HEK293 (cell line): ENCODE measurements around the gene DAND5.

ENCODE experiments used
- HIC1 ChIP-seq: fragments of 450-650 bp; formaldehyde crosslinking; IDR thresholded peaks from 2 replicates; pipeline ENCODE4 v1.5.1; 2016; ENCODE audit warnings: missing biosample characterization, missing genetic modification characterization
- OSR2 ChIP-seq: fragments of 450-650 bp; formaldehyde crosslinking; IDR thresholded peaks from 2 replicates; pipeline ENCODE4 v1.5.1; 2016; ENCODE audit warnings: missing biosample characterization, missing genetic modification characterization
- PRDM1 ChIP-seq: fragments of 450-650 bp; formaldehyde crosslinking; IDR thresholded peaks from 2 replicates; pipeline ENCODE4; 2016; ENCODE audit warnings: missing biosample characterization, missing genetic modification characterization
- ZBTB49 ChIP-seq: fragments of 450-650 bp; formaldehyde crosslinking; IDR thresholded peaks from 2 replicates; pipeline ENCODE4 v1.5.1; 2016; ENCODE audit warnings: missing biosample characterization, missing genetic modification characterization, low read depth
- ZBTB6 ChIP-seq: fragments of 450-650 bp; formaldehyde crosslinking; IDR thresholded peaks from 2 replicates; pipeline ENCODE4 v1.5.1; 2017; ENCODE audit warnings: missing biosample characterization, missing genetic modification characterization
- ZNF398 ChIP-seq: fragments of 450-650 bp; formaldehyde crosslinking; IDR thresholded peaks from 2 replicates; pipeline ENCODE4 v1.5.1; 2017; ENCODE audit warnings: missing biosample characterization, missing genetic modification characterization
- ZNF654 ChIP-seq: fragments of 450-650 bp; formaldehyde crosslinking; IDR thresholded peaks from 2 replicates; pipeline ENCODE4 v1.5.1; 2016; ENCODE audit warnings: low read depth, missing biosample characterization, missing genetic modification characterization
- ZNF791 ChIP-seq: fragments of 450-650 bp; formaldehyde crosslinking; IDR thresholded peaks from 2 replicates; pipeline ENCODE4 v1.5.1; 2016; ENCODE audit warnings: missing biosample characterization, missing genetic modification characterization
- ZNF837 ChIP-seq: fragments of 450-650 bp; formaldehyde crosslinking; IDR thresholded peaks from 2 replicates; pipeline ENCODE4 v1.5.1; 2016; ENCODE audit warnings: missing biosample characterization, missing genetic modification characterization
- ZSCAN5A ChIP-seq: fragments of 450-650 bp; formaldehyde crosslinking; IDR thresholded peaks from 2 replicates; pipeline ENCODE4 v1.5.1; 2016; ENCODE audit warnings: missing biosample characterization, missing genetic modification characterization
- ZXDB ChIP-seq: fragments of 450-650 bp; formaldehyde crosslinking; IDR thresholded peaks from 2 replicates; pipeline ENCODE4 v1.5.1; 2016; ENCODE audit warnings: missing biosample characterization, missing genetic modification characterization
- TF ChIP-seq, protein P1 (sequence below): fragments of 450-650 bp; formaldehyde crosslinking; IDR thresholded peaks from 2 replicates; pipeline ENCODE4 v1.5.1; 2016; ENCODE audit warnings: missing biosample characterization, missing genetic modification characterization, borderline replicate concordance

DAND5 gene

DNA sequence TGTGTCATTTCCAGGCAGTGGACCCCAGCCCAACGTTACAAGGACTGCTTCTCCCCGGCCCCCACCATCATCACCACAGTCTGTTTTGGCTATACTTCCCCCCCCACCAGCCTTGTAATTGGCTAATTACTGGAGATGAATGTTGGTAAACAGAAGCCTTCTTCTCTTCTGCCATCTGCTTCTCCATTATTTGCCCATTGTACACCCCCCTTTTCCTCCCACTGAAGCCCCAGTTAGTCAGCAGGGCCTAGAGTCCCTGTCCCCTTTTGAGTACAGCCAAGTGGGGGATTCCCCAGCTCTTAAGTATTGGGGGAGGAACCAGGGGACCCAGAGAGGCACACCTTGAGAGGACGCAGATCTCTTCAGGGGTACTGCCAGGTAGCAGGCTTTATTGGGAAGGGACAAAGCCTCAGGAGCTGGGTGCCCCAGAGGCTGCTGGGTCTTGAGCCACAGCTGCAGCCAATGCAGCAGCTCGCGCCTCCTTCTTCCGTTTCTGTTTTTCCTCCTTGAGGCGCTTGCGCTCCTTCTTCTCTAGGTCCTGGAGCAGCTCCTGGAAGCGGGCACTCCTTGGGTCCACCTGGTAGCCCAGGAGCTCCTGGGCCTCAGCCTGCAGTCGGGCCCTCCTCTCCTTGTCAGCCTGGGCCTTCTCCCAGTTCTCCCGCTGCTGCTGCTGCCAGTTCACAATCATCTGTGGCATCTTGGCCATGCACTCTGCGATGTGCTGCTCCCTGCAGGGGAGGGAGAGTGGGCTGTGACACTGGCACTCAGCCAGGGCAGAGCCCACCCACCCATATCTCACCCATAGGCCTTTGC, 15.4 kb upstream of the DAND5 start (continued):
- TF ChIP-seq, protein P1, sequence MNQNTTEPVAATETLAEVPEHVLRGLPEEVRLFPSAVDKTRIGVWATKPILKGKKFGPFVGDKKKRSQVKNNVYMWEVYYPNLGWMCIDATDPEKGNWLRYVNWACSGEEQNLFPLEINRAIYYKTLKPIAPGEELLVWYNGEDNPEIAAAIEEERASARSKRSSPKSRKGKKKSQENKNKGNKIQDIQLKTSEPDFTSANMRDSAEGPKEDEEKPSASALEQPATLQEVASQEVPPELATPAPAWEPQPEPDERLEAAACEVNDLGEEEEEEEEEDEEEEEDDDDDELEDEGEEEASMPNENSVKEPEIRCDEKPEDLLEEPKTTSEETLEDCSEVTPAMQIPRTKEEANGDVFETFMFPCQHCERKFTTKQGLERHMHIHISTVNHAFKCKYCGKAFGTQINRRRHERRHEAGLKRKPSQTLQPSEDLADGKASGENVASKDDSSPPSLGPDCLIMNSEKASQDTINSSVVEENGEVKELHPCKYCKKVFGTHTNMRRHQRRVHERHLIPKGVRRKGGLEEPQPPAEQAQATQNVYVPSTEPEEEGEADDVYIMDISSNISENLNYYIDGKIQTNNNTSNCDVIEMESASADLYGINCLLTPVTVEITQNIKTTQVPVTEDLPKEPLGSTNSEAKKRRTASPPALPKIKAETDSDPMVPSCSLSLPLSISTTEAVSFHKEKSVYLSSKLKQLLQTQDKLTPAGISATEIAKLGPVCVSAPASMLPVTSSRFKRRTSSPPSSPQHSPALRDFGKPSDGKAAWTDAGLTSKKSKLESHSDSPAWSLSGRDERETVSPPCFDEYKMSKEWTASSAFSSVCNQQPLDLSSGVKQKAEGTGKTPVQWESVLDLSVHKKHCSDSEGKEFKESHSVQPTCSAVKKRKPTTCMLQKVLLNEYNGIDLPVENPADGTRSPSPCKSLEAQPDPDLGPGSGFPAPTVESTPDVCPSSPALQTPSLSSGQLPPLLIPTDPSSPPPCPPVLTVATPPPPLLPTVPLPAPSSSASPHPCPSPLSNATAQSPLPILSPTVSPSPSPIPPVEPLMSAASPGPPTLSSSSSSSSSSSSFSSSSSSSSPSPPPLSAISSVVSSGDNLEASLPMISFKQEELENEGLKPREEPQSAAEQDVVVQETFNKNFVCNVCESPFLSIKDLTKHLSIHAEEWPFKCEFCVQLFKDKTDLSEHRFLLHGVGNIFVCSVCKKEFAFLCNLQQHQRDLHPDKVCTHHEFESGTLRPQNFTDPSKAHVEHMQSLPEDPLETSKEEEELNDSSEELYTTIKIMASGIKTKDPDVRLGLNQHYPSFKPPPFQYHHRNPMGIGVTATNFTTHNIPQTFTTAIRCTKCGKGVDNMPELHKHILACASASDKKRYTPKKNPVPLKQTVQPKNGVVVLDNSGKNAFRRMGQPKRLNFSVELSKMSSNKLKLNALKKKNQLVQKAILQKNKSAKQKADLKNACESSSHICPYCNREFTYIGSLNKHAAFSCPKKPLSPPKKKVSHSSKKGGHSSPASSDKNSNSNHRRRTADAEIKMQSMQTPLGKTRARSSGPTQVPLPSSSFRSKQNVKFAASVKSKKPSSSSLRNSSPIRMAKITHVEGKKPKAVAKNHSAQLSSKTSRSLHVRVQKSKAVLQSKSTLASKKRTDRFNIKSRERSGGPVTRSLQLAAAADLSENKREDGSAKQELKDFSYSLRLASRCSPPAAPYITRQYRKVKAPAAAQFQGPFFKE (tag by site-specific recombination): no peak
- TF ChIP-seq ZXDB (tag by site-specific recombination) (0 out of 2 replicates have a peak, but pooled peaks have one; percentile 16), ZSCAN5A (tag by site-specific recombination) (no peak), ZNF654 (tag by site-specific recombination) (no peak), ZNF398 (tag by site-specific recombination) (no peak), OSR2 (tag by site-specific recombination) (peak; percentile 55), ZNF791 (tag by site-specific recombination) (no peak), ZNF837 (no peak), ZBTB6 (tag by site-specific recombination) (peak; percentile 89), PRDM1 (tag by site-specific recombination) (no peak), ZBTB49 (tag by site-specific recombination) (no peak), HIC1 (tag by site-specific recombination) (0 out of 2 replicates have a peak, but pooled peaks have one; percentile 6)
- TF ChIP-seq, all 188 proteins: peak for 10
